Muscle of leg (tissue), 16 donors: Measurements from ENCODE around the gene UQCRQ. TPM values are rescaled to one million over a fixed set of nuclear protein-coding genes. Genes with fewer than 3 reads are reported as not detected.

Experiments used
- DNase-seq: peaks from one replicate; pipeline ENCODE4 v3.0.0; 2013
- H3K27ac ChIP-seq: one replicate; pipeline ENCODE4 v1.5.1; 2013; ENCODE audit warnings: mild to moderate bottlenecking, low read length, control low read depth
- H3K27me3 ChIP-seq: one replicate; pipeline ENCODE4 v1.6.1; 2013; ENCODE audit warnings: low read length; ENCODE audit not compliant: control insufficient read depth, insufficient read depth
- H3K36me3 ChIP-seq: one replicate; pipeline ENCODE4 v1.6.1; 2013; ENCODE audit warnings: low read length; ENCODE audit not compliant: control insufficient read depth, insufficient read depth
- H3K4me1 ChIP-seq: one replicate; pipeline ENCODE4 v1.6.1; 2013; ENCODE audit warnings: low read length; ENCODE audit not compliant: control insufficient read depth, insufficient read depth
- H3K4me3 ChIP-seq: one replicate; pipeline ENCODE4 v1.5.1; 2013; ENCODE audit warnings: low read length, control low read depth
- H3K9me3 ChIP-seq: replicated peaks from 2 replicates; pipeline ENCODE4 v1.6.1; 2013; ENCODE audit warnings: low read depth, low read length; ENCODE audit not compliant: control insufficient read depth
- WGBS: methylation state at CpG from one replicate; pipeline ENCODE4 v1.1.5; 2013; ENCODE audit warnings: missing lambda C conversion rate; ENCODE audit not compliant: insufficient coverage; 5-methylcytosine and 5-hydroxymethylcytosine counted together
- long read RNA-seq, 11 donors: transcript quantifications; one replicate each; lab custom pipeline, GENCODE V29; 2026
- polyA plus RNA-seq, 8 donors: library from polyadenylated mRNA; unstranded; fragments of 120-200 nt; gene quantifications; one replicate each; pipeline versions ENCODE4 v1.2.1 to v1.2.3, GENCODE V29; 2013; ENCODE audit warnings: inconsistent platforms in 1 of 8, low replicate concordance in 1 of 8; ENCODE audit not compliant: insufficient read length in 8 of 8, insufficient read depth in 1 of 8
- total RNA-seq: library from RNA; stranded (reverse); fragments of 120-200 nt; gene quantifications from one replicate; pipeline ENCODE4 v1.2.4, GENCODE V29; 2013

The UQCRQ gene
- 447 TPM for total RNA-seq
- 100 to 1,000 TPM; 154 to 236 (median 187) TPM for polyA plus RNA-seq
- long read RNA-seq, donor 1, transcript UQCRQ-203 (3 exons, 839 nt), result major isoform, 89 of 110 reads
- long read RNA-seq, donor 1, transcript UQCRQ-201 (2 exons, 586 nt), result minor isoform, 14 of 110 reads
- long read RNA-seq, donor 1, partial matches to known transcripts, result 0 of 110 reads
- long read RNA-seq, donor 1, other reads (novel, unspliced or antisense), result 0 of 110 reads
- long read RNA-seq, donor 2, transcript UQCRQ-202 (3 exons, 429 nt), result minor isoform, 5 of 40 reads
- long read RNA-seq, donor 2, transcript UQCRQ-201 (2 exons, 586 nt), result minor isoform, 7 of 40 reads
- long read RNA-seq, donor 2, transcript UQCRQ-203 (3 exons, 839 nt), result major isoform, 26 of 40 reads
- long read RNA-seq, donor 2, partial matches to known transcripts, result 0 of 40 reads
- long read RNA-seq, donor 2, other reads (novel, unspliced or antisense), result 0 of 40 reads
- long read RNA-seq, donor 3, transcript UQCRQ-202 (3 exons, 429 nt), result minor isoform, 22 of 207 reads
- long read RNA-seq, donor 3, transcript UQCRQ-206 (2 exons, 874 nt), result minor isoform, 9 of 207 reads
- long read RNA-seq, donor 3, transcript UQCRQ-201 (2 exons, 586 nt), result minor isoform, 35 of 207 reads
- long read RNA-seq, donor 3, transcript UQCRQ-203 (3 exons, 839 nt), result major isoform, 137 of 207 reads
- long read RNA-seq, donor 3, partial matches to known transcripts, result 0 of 207 reads
- long read RNA-seq, donor 3, other reads (novel, unspliced or antisense), result 0 of 207 reads
- long read RNA-seq, donor 4, transcript UQCRQ-201 (2 exons, 586 nt), result minor isoform, 31 of 212 reads
- long read RNA-seq, donor 4, transcript UQCRQ-206 (2 exons, 874 nt), result minor isoform, 7 of 212 reads
- long read RNA-seq, donor 4, transcript UQCRQ-202 (3 exons, 429 nt), result minor isoform, 22 of 212 reads
- long read RNA-seq, donor 4, transcript UQCRQ-203 (3 exons, 839 nt), result major isoform, 151 of 212 reads
- long read RNA-seq, donor 4, partial matches to known transcripts, result 0 of 212 reads
- long read RNA-seq, donor 4, other reads (novel, unspliced or antisense), result 0 of 212 reads
- long read RNA-seq, donor 5, transcript UQCRQ-206 (2 exons, 874 nt), result minor isoform, 17 of 519 reads
- long read RNA-seq, donor 5, transcript UQCRQ-201 (2 exons, 586 nt), result minor isoform, 59 of 519 reads
- long read RNA-seq, donor 5, transcript UQCRQ-203 (3 exons, 839 nt), result major isoform, 395 of 519 reads
- long read RNA-seq, donor 5, transcript UQCRQ-202 (3 exons, 429 nt), result minor isoform, 42 of 519 reads
- long read RNA-seq, donor 5, partial matches to known transcripts, result 0 of 519 reads
- long read RNA-seq, donor 5, other reads (novel, unspliced or antisense), result 0 of 519 reads
- long read RNA-seq, donor 6, transcript UQCRQ-206 (2 exons, 874 nt), result minor isoform, 15 of 570 reads
- long read RNA-seq, donor 6, transcript UQCRQ-201 (2 exons, 586 nt), result minor isoform, 54 of 570 reads
- long read RNA-seq, donor 6, transcript UQCRQ-203 (3 exons, 839 nt), result major isoform, 440 of 570 reads
- long read RNA-seq, donor 6, transcript UQCRQ-202 (3 exons, 429 nt), result minor isoform, 43 of 570 reads
- long read RNA-seq, donor 6, partial matches to known transcripts, result 0 of 570 reads
- long read RNA-seq, donor 6, other reads (novel, unspliced or antisense), result 6 of 570 reads
- long read RNA-seq, donor 7, transcript UQCRQ-203 (3 exons, 839 nt), result major isoform, 269 of 381 reads
- long read RNA-seq, donor 7, transcript UQCRQ-201 (2 exons, 586 nt), result minor isoform, 63 of 381 reads
- long read RNA-seq, donor 7, transcript UQCRQ-202 (3 exons, 429 nt), result minor isoform, 32 of 381 reads
- long read RNA-seq, donor 7, transcript UQCRQ-206 (2 exons, 874 nt), result minor isoform, 9 of 381 reads
- long read RNA-seq, donor 7, partial matches to known transcripts, result 0 of 381 reads
- long read RNA-seq, donor 7, other reads (novel, unspliced or antisense), result 0 of 381 reads
- long read RNA-seq, donor 8, transcript UQCRQ-201 (2 exons, 586 nt), result minor isoform, 31 of 243 reads
- long read RNA-seq, donor 8, transcript UQCRQ-203 (3 exons, 839 nt), result major isoform, 188 of 243 reads
- long read RNA-seq, donor 8, transcript UQCRQ-205 (2 exons, 258 nt), result minor isoform, 7 of 243 reads
- long read RNA-seq, donor 8, transcript UQCRQ-202 (3 exons, 429 nt), result minor isoform, 12 of 243 reads
- long read RNA-seq, donor 8, partial matches to known transcripts, result 0 of 243 reads
- long read RNA-seq, donor 8, other reads (novel, unspliced or antisense), result 0 of 243 reads
- long read RNA-seq, donor 9, transcript UQCRQ-203 (3 exons, 839 nt), result major isoform, 182 of 238 reads
- long read RNA-seq, donor 9, transcript UQCRQ-202 (3 exons, 429 nt), result minor isoform, 19 of 238 reads
- long read RNA-seq, donor 9, transcript UQCRQ-201 (2 exons, 586 nt), result minor isoform, 30 of 238 reads
- long read RNA-seq, donor 9, partial matches to known transcripts, result 0 of 238 reads
- long read RNA-seq, donor 9, other reads (novel, unspliced or antisense), result 0 of 238 reads
- long read RNA-seq, donor 10, transcript UQCRQ-201 (2 exons, 586 nt), result minor isoform, 71 of 321 reads
- long read RNA-seq, donor 10, transcript UQCRQ-203 (3 exons, 839 nt), result major isoform, 199 of 321 reads
- long read RNA-seq, donor 10, transcript UQCRQ-205 (2 exons, 258 nt), result minor isoform, 6 of 321 reads
- long read RNA-seq, donor 10, transcript UQCRQ-202 (3 exons, 429 nt), result minor isoform, 37 of 321 reads
- long read RNA-seq, donor 10, partial matches to known transcripts, result 0 of 321 reads
- long read RNA-seq, donor 10, other reads (novel, unspliced or antisense), result 0 of 321 reads
- long read RNA-seq, donor 11, transcript UQCRQ-202 (3 exons, 429 nt), result minor isoform, 15 of 266 reads
- long read RNA-seq, donor 11, transcript UQCRQ-203 (3 exons, 839 nt), result major isoform, 200 of 266 reads
- long read RNA-seq, donor 11, transcript UQCRQ-206 (2 exons, 874 nt), result minor isoform, 9 of 266 reads
- long read RNA-seq, donor 11, transcript UQCRQ-201 (2 exons, 586 nt), result minor isoform, 38 of 266 reads
- long read RNA-seq, donor 11, partial matches to known transcripts, result 0 of 266 reads
- long read RNA-seq, donor 11, other reads (novel, unspliced or antisense), result 0 of 266 reads

DNA sequence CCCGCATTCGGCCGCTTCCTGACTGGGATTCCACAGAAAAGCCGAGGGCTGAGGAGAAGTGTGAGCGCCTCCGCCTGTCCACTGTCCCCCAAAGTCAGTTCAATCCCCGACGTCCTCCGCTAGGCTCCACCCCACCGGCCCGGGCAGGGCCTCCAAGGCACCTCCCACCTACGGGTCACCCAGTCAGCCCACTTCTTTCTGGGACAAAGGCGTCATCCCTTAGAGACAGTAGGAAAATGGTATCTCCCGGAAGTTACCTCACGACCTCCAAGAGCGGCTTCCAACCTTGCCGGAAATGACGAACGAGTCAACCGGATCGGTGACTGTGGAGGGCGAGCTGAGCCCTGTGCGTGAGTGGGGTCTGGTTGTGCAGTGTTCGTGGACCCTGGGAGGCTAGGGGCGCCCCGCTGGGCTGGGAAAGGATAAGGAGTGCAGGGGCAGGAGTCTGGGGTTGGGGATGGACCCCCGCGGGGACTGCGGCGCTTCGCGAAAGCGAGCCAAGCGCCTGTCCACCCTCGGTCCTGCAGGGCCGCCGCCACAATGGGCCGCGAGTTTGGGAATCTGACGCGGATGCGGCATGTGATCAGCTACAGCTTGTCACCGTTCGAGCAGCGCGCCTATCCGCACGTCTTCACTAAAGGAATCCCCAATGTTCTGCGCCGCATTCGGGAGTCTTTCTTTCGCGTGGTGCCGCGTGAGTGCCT lies at the start of gene UQCRQ, which contains the start of gene GDF9:
Gene UQCRQ (plus strand): TSS at position 301 of the 704 bp plus-strand sequence. CDS start 240 bp downstream, at position 541.
Gene GDF9 (minus strand): TSS at position 128 of the 704 bp plus-strand sequence. CDS start 1,936 bp downstream, outside the sequence.
- peak; percentile 100 for DNase-seq
- Histone ChIP-seq H3K9me3 (no peaks in the 10 kb centered on the region), H3K4me1 (peaks cover 23% of the 10 kb centered on the region), H3K27me3 (peaks cover 3% of the 10 kb centered on the region), H3K36me3 (peaks cover 25% of the 10 kb centered on the region), H3K27ac (peak within 1 kb of the TSS; percentile 98), H3K4me3 (peak within 1 kb of the TSS; percentile 98)
- whole genome bisulfite sequencing, result under 1% methylated on average over 52 of the region's 55 CpGs

DNA sequence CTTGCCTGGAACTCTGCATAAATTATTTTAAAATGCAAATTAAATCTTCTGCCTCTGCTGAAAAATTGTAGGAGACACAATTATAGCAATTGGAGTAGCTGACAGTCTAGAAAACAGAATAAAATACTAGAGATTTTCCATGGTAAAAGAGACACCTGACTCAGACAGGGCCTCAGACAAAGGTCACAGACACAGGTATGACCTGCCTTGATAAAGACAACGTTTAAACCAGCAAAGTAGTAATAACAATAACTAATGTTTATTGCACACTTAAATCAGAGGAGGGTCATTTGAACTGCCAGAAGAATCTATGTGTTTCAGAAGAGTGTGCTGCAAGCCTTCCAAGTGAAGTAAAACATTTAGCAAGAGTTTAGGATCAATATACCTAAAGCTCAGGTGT lies 49.4 kb upstream of the UQCRQ start:
- no peak for DNase-seq
- WGBS, result no CpG with 5 or more reads among the region's 1 CpG
- no peak overlapping the region for H3K4me3 ChIP-seq
- no peaks in the 10 kb centered on the region for H3K9me3 ChIP-seq
- peaks cover 16% of the 10 kb centered on the region for H3K4me1 ChIP-seq
- H3K27me3 ChIP-seq, result peaks cover 64% of the 10 kb centered on the region
- H3K27ac ChIP-seq, result no peak overlapping the region
- H3K36me3 ChIP-seq, result no peaks in the 10 kb centered on the region

DNA sequence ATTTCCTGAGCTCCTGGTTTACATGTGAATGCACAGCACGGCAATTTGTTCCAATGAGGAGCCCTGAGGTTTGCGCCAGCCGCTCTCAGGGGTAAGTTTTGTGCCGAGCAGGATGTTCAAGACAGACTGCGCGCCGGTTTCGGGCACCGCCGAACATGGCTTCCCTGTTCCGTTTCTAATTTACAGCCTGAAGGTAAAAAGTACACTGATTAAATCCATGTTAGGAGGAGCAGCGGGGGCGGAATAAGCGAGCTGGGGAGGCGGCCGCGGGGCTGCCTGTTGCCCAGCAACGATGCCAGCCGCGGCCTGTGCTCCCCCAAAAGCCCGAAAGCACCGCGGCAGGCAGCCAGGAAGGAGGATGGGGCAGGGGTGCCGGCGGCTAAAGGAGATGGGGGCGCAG lies 47.0 kb upstream of the UQCRQ start:
- no peak overlapping the region for H3K4me3 ChIP-seq
- H3K36me3 ChIP-seq, result no peaks in the 10 kb centered on the region
- no peak overlapping the region for H3K27ac ChIP-seq
- 15% methylated on average over 23 of the region's 26 CpGs for WGBS
- peaks cover 21% of the 10 kb centered on the region for H3K4me1 ChIP-seq
- H3K27me3 ChIP-seq, result peaks cover 58% of the 10 kb centered on the region
- DNase-seq, result no peak
- no peaks in the 10 kb centered on the region for H3K9me3 ChIP-seq

DNA sequence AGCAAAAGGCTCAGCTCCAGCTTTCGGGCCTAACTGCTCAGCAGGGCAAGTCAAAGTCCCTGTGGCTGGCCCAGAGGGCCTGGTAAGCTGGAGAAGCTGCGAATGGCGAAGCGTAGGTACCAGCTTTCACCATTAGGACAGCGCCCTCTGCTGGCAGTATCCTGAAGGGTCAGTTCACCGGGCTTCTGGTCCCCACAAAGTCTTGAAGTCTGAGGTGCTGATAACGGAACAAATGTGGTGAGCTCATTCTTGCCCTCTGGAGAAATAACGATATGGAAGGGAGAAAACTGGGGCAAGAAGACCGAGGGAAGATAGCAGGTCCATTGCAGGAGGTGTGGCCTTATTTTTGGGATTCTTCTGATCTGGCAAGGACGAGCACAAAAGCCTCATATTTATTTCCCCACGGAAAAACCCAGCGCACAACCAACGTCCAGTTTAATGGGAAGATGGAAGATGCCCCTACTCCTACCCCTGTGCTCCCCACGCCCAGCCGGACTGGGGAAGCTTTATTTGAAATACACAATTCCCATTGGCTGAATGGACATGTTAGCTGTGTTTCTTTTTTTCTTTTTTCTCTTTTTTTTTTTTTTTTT lies 46.2 kb upstream of the UQCRQ start:
- 9% methylated on average over 9 of the region's 15 CpGs for WGBS
- H3K4me3 ChIP-seq, result no peak overlapping the region
- peak; percentile 89 for DNase-seq
- peaks cover 23% of the 10 kb centered on the region for H3K4me1 ChIP-seq
- no peaks in the 10 kb centered on the region for H3K36me3 ChIP-seq
- H3K9me3 ChIP-seq, result no peaks in the 10 kb centered on the region
- no peak overlapping the region for H3K27ac ChIP-seq
- H3K27me3 ChIP-seq, result peaks cover 58% of the 10 kb centered on the region

DNA sequence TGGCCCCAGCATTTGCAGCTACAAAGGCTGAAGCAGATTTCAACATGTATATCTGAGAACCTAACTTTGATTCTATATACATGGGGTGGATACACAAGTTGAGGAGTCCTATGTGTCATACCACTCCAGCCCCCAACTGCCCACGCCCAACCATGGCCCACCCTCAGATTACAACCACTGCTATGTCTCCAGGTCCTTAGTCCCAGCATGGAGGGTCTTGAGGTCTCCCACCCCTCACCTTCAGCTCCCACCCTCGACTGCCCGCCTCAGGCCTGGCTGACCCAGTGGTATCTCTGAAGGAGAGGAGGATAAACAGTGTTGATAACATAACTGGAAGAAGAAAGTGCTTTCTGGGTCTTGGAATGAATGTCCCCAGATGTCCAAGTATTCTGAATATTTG lies 45.1 kb upstream of the UQCRQ start:
- Histone ChIP-seq H3K27ac (no peak overlapping the region), H3K4me3 (no peak overlapping the region), H3K9me3 (no peaks in the 10 kb centered on the region), H3K4me1 (peaks cover 30% of the 10 kb centered on the region), H3K36me3 (no peaks in the 10 kb centered on the region), H3K27me3 (peaks cover 62% of the 10 kb centered on the region)
- DNase-seq, result no peak
- 80% methylated on average over 1 of the region's 3 CpGs for WGBS

DNA sequence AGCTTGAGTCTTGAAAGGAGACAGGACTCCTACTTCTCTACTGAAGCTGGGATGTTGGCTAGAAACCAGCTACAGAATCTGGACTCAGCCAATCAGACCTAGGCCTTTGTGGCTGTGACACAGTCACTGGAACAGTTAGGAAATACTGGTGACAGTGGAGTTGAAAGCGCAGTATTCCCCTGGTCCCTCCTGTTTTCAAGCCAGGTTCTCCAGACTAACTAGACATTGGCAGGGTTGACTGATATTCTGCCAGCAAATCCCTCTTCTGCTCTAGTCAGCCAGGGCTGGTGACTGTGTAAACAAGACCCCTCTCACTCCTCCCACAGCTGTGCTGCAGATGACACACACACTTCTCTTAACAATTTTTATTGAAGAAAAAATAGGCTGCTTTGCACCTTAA lies 44.7 kb upstream of the UQCRQ start:
- no peak for DNase-seq

More for the DNA sequence above, 44.7 kb upstream of the UQCRQ start:
- no peaks in the 10 kb centered on the region for H3K9me3 ChIP-seq
- no peaks in the 10 kb centered on the region for H3K36me3 ChIP-seq
- no peak overlapping the region for H3K27ac ChIP-seq
- H3K27me3 ChIP-seq, result peaks cover 66% of the 10 kb centered on the region
- no peak overlapping the region for H3K4me3 ChIP-seq
- WGBS, result 100% methylated on average over 1 of the region's 1 CpG
- peaks cover 32% of the 10 kb centered on the region for H3K4me1 ChIP-seq
